Endothelial cell of umbilical vein (primary cell): ENCODE measurements around the gene KCNJ2. TPM values are rescaled to one million over a fixed set of nuclear protein-coding genes. Genes with fewer than 3 reads are reported as not detected.

ENCODE experiments used
- BruUV-seq: library from RNA; stranded (reverse); fragments of 400-500 nt; replicated peaks from 2 replicates; lab custom pipeline; 2021; lab: Mats Ljungman, UMichigan
- CTCF ChIA-PET: fragments of 300-600, 350-600 bp; sonication (Branson Sonifier 250); formaldehyde crosslinking; loops from one replicate; lab custom pipeline; 2021; ENCODE audit warnings: antibody characterized with exemption, inconsistent platforms; lab: Charles Lee
- POLR2A ChIA-PET: fragments of 300-600, 350-600 bp; sonication (Branson Sonifier 250); formaldehyde crosslinking; loops from one replicate; lab custom pipeline; 2021; ENCODE audit warnings: antibody characterized with exemption, inconsistent platforms; lab: Charles Lee
- DNase-seq: peaks from one replicate; pipeline ENCODE4 v3.0.0-alpha.2; 2011; ENCODE audit warnings: low read depth, low spot score
- FAIRE-seq: peaks from 2 replicates; lab custom pipeline; 2011; peaks lifted over from hg19 to GRCh38; lab: Jason Lieb, UNC
- H2AFZ ChIP-seq: 2 replicates; pipeline ENCODE4 v1.6.0; 2012; ENCODE audit warnings: low read depth, low read length, control low read depth, inconsistent platforms
- H3K27ac ChIP-seq: 2 replicates; pipeline ENCODE4 v1.5.1; 2011; ENCODE audit warnings: low read depth, mild to moderate bottlenecking, control low read depth, low read length, moderate library complexity; ENCODE audit not compliant: insufficient read depth
- H3K27me3 ChIP-seq, 2 experiments: 2 replicates each; pipeline versions ENCODE4 v1.6.0 to v1.6.1; 2011; ENCODE audit warnings: low read length in 2 of 2, mixed read lengths in 1 of 2; ENCODE audit not compliant: control insufficient read depth in 2 of 2, insufficient read depth in 2 of 2
- H3K36me3 ChIP-seq, 2 experiments: 2 replicates in 1 of 2; 3 replicates in 1 of 2; pipeline ENCODE4 v1.5.1; 2011; ENCODE audit warnings: low read length in 2 of 2, mild to moderate bottlenecking in 1 of 2, moderate library complexity in 1 of 2; ENCODE audit not compliant: control insufficient read depth in 2 of 2, insufficient read depth in 2 of 2; ENCODE audit errors: extremely low read depth in 1 of 2
- H3K4me1 ChIP-seq: 3 replicates; pipeline ENCODE4 v1.5.1; 2011; ENCODE audit warnings: mild to moderate bottlenecking, low read length; ENCODE audit not compliant: control insufficient read depth, insufficient read depth; ENCODE audit errors: extremely low read depth
- H3K4me2 ChIP-seq: 2 replicates; pipeline ENCODE4 v1.6.1; 2011; ENCODE audit warnings: low read length, control low read depth, mixed read lengths; ENCODE audit not compliant: insufficient read depth
- H3K4me3 ChIP-seq, 3 experiments: fragments of 200-600 bp in 1 of 3; sonication (generic), shearing (Covaris generic) in 1 of 3; replicated peaks in 1 of 3; 2 replicates each; pipeline ENCODE4 v1.5.1; 2011 to 2016; ENCODE audit warnings: control low read depth in 3 of 3, low read length in 3 of 3, mild to moderate bottlenecking in 2 of 3, inconsistent platforms in 1 of 3, low read depth in 1 of 3, moderate library complexity in 1 of 3; ENCODE audit not compliant: insufficient read depth in 1 of 3
- H3K79me2 ChIP-seq: 2 replicates; pipeline ENCODE4 v1.6.0; 2012; ENCODE audit warnings: low read length, inconsistent platforms; ENCODE audit not compliant: control insufficient read depth, insufficient read depth
- H3K9ac ChIP-seq: replicated peaks from 2 replicates; pipeline ENCODE3; 2011; ENCODE audit warnings: low read length, control low read depth; ENCODE audit not compliant: insufficient read depth; ENCODE audit errors: extremely low read depth
- H3K9me1 ChIP-seq: replicated peaks from 3 replicates; pipeline ENCODE4 v1.6.0; 2011; ENCODE audit warnings: mild to moderate bottlenecking, low read length; ENCODE audit not compliant: control insufficient read depth, insufficient read depth; ENCODE audit errors: extremely low read depth
- H3K9me3 ChIP-seq: replicated peaks from 2 replicates; pipeline ENCODE4 v1.5.1; 2012; ENCODE audit warnings: low read length, inconsistent platforms; ENCODE audit not compliant: control insufficient read depth, insufficient read depth
- H4K20me1 ChIP-seq: replicated peaks from 2 replicates; pipeline ENCODE3; 2011; ENCODE audit warnings: mild to moderate bottlenecking, low read length; ENCODE audit not compliant: control insufficient read depth, insufficient read depth; ENCODE audit errors: extremely low read depth
- CTCF ChIP-seq, 2 donors: IDR thresholded peaks; 1 replicate in 1 of 2; 2 replicates in 1 of 2; pipeline ENCODE4 v1.5.1; 2011; ENCODE audit warnings: low read length in 2 of 2, mild to moderate bottlenecking in 2 of 2, moderate library complexity in 2 of 2, control low read depth in 1 of 2, inconsistent platforms in 1 of 2, low read depth in 1 of 2; ENCODE audit not compliant: insufficient read depth in 1 of 2; ENCODE audit errors: extremely low read depth in 1 of 2
- EZH2 ChIP-seq: IDR thresholded peaks from 2 replicates; pipeline ENCODE4 v1.6.1; 2012; ENCODE audit warnings: borderline replicate concordance, low read depth, mild to moderate bottlenecking, moderate library complexity, low read length, inconsistent platforms; ENCODE audit not compliant: severe bottlenecking
- FOS ChIP-seq: IDR thresholded peaks from 2 replicates; pipeline ENCODE4 v1.6.1; 2011; ENCODE audit warnings: mild to moderate bottlenecking, low read length, moderate library complexity, borderline replicate concordance; ENCODE audit not compliant: insufficient read depth
- GATA2 ChIP-seq: IDR thresholded peaks from 2 replicates; pipeline ENCODE4 v1.7.0; 2011; ENCODE audit warnings: low read depth, mild to moderate bottlenecking, moderate library complexity, mixed read lengths, low read length; ENCODE audit not compliant: insufficient read length, insufficient read depth
- JUN ChIP-seq: IDR thresholded peaks from 2 replicates; pipeline ENCODE4 v1.6.1; 2011; ENCODE audit warnings: borderline replicate concordance, low read depth; ENCODE audit not compliant: insufficient read length, insufficient read depth
- MAX ChIP-seq: IDR thresholded peaks from 2 replicates; pipeline ENCODE4 v1.6.1; 2011; ENCODE audit not compliant: insufficient read depth, insufficient read length
- MYC ChIP-seq: IDR thresholded peaks from one replicate; pipeline ENCODE4 v1.6.1; 2011; ENCODE audit warnings: mild to moderate bottlenecking, low read depth, low read length
- POLR2A ChIP-seq: IDR thresholded peaks from 2 replicates; pipeline ENCODE4 v1.6.1; 2012; ENCODE audit warnings: low read depth, mild to moderate bottlenecking, control low read depth, low read length
- POLR2AphosphoS5 ChIP-seq: IDR thresholded peaks from 2 replicates; pipeline ENCODE4 v1.6.1; 2012; ENCODE audit warnings: low read depth, mild to moderate bottlenecking, control low read depth, low read length, moderate library complexity; ENCODE audit not compliant: insufficient read depth
- dilution Hi-C: fragments of 300-500 bp; cut with MboI; formaldehyde crosslinking; loops from one replicate; pipeline ENCODE4 v1.15.0; 2019; ENCODE audit warnings: low sequenced_read_pairs; ENCODE audit not compliant: extremely low pct_ligation_motif_present
- intact Hi-C: fragments of 100-400 bp; cut with micrococcal nuclease; formaldehyde crosslinking; loops from one replicate; pipeline ENCODE4 v1.10.0; 2022
- polyA plus RNA-seq, 4 experiments: library from polyadenylated mRNA; depleted of rRNA in 3 of 4; stranded (reverse) in 3 of 4; unstranded in 1 of 4; fragments of >200 nt; gene quantifications; 2 replicates each; pipeline versions ENCODE4 v1.2.1 to v1.2.3, GENCODE V29; 2011 to 2012; ENCODE audit warnings: missing spikeins in 1 of 4
- total RNA-seq: library from RNA; stranded (reverse); gene quantifications from 2 replicates; pipeline ENCODE4 v1.2.3, GENCODE V29; 2021

KCNJ2 gene
- total and polyA plus RNA-seq, 2 donors (not counting 3 experiments of a cell fraction or from before 2014, with no cell fraction given) = 8.3 to 11.5 TPM

GRCh38 chr17:70181866-70182265, 12.5 kb downstream of the KCNJ2 start:
- intact Hi-C loops (no loop called here), dilution Hi-C loops (no loop called here)
- no peaks in the 10 kb centered on the region for H4K20me1 ChIP-seq
- no peak overlapping the region for H3K4me2 ChIP-seq
- peaks cover 20% of the 10 kb centered on the region for H3K4me1 ChIP-seq
- no peak overlapping the region for H3K27ac ChIP-seq
- no peaks in the 10 kb centered on the region for H3K27me3 ChIP-seq
- H2AFZ ChIP-seq = no peak overlapping the region
- BruUV-seq = no TSS peak
- H3K79me2 ChIP-seq = peaks cover 1% of the 10 kb centered on the region
- no peak overlapping the region for H3K4me3 ChIP-seq
- POLR2A ChIA-PET = interaction anchor here (1.2 kb wide), 2 partner anchors 11 to 12 kb away, joined by 3 to 6 read pairs; no protein-coding TSS in a partner anchor
- no peak for FAIRE-seq
- CTCF ChIA-PET = interaction anchor here (1.0 to 1.3 kb wide), 6 partner anchors 9 to 575 kb away, joined by 3 to 5 read pairs (median 3); no protein-coding TSS in a partner anchor
- no peaks in the 10 kb centered on the region for H3K9me3 ChIP-seq
- no peaks in the 10 kb centered on the region for H3K36me3 ChIP-seq
- no peaks in the 10 kb centered on the region for H3K9me1 ChIP-seq
- TF ChIP-seq JUN (no peak), FOS (peak; percentile 35)
- H3K9ac ChIP-seq = no peak overlapping the region
- peak; percentile 13 for DNase-seq

- BruUV-seq = no TSS peak
- no peak for DNase-seq
- Histone ChIP-seq H3K79me2 (no peaks in the 10 kb centered on the region), H3K27me3 (no peaks in the 10 kb centered on the region), H3K36me3 (no peaks in the 10 kb centered on the region), H3K9me3 (no peaks in the 10 kb centered on the region), H3K9ac (no peak overlapping the region), H2AFZ (no peak overlapping the region), H3K27ac (no peak overlapping the region), H3K4me3 (no peak overlapping the region), H3K4me2 (no peak overlapping the region), H3K4me1 (peaks cover 20% of the 10 kb centered on the region), H3K9me1 (no peaks in the 10 kb centered on the region), H4K20me1 (no peaks in the 10 kb centered on the region)
- dilution Hi-C loops = no loop called here
- intact Hi-C loops = no loop called here
- no peak for FAIRE-seq
- ChIA-PET POLR2A (no interaction called here), CTCF (no interaction called here)
- TF ChIP-seq FOS (no peak), MAX (no peak), CTCF (IDR thresholded peaks at IDR 0.05; ENCODE audit: extremely low read depth in 1 of 2, insufficient read depth in 1 of 2, low read depth in 1 of 2, low read length in 2 of 2) (no peak), POLR2A (no peak), EZH2 (no peak), MYC (no peak), GATA2 (no peak), POLR2AphosphoS5 (no peak), JUN (no peak)
These were observed 14.2 kb downstream of the KCNJ2 start for GRCh38 chr17:70183508-70183907.
